K562 (cell line): ENCODE data around the gene HNRNPH3. TPM values are rescaled to one million over a fixed set of nuclear protein-coding genes. Genes with fewer than 3 reads are reported as not detected.

Experiments used
- CEBPG ChIP-seq, 3 experiments: fragments of 200-800 bp in 1 of 3; sonication (Bioruptor generic) in 1 of 3; sonication (generic) in 1 of 3; formaldehyde crosslinking in 1 of 3; IDR thresholded peaks in 2 of 3; conservative IDR thresholded peaks in 1 of 3; 2 replicates each; pipeline versions ENCODE4 v1.6.1 to v1.8.0; 2016 to 2022; ENCODE audit warnings: missing compliant biosample characterization in 2 of 3, missing genetic modification characterization in 2 of 3, mild to moderate bottlenecking in 1 of 3, missing genetic modification reagents in 1 of 3
- DPF2 ChIP-seq: fragments of 450-650 bp; IDR thresholded peaks from 2 replicates; pipeline ENCODE4 v1.6.1; 2016
- ETV5 ChIP-seq: sonication (generic); formaldehyde crosslinking; IDR thresholded peaks from 2 replicates; pipeline ENCODE4 v1.4.0; 2020; ENCODE audit warnings: low read depth, mild to moderate bottlenecking, missing genetic modification reagents
- FOXP1 ChIP-seq: sonication (generic); formaldehyde crosslinking; IDR thresholded peaks from 2 replicates; pipeline ENCODE4 v1.8.0; 2022; ENCODE audit warnings: mild to moderate bottlenecking, missing genetic modification reagents
- GATAD2B ChIP-seq: fragments of 450-650 bp; IDR thresholded peaks from 2 replicates; pipeline ENCODE4 v1.6.1; 2017; ENCODE audit warnings: mild to moderate bottlenecking, borderline replicate concordance
- MAFF ChIP-seq: IDR thresholded peaks from 2 replicates; pipeline ENCODE4 v1.6.1; 2012; ENCODE audit warnings: low read length, improper control_type of control experiment
- NKRF ChIP-seq: fragments of 450-650 bp; IDR thresholded peaks from 2 replicates; pipeline ENCODE4 v1.6.1; 2016; ENCODE audit warnings: borderline replicate concordance
- NR2C2 ChIP-seq, 2 experiments: fragments of 200-800 bp in 1 of 2; sonication (Bioruptor generic) in 1 of 2; sonication (generic) in 1 of 2; formaldehyde crosslinking in 1 of 2; IDR thresholded peaks; 2 replicates each; pipeline versions ENCODE4 v1.6.1 to v1.8.0; 2016 to 2022; ENCODE audit warnings: mild to moderate bottlenecking in 1 of 2, missing compliant biosample characterization in 1 of 2, missing genetic modification characterization in 1 of 2, missing genetic modification reagents in 1 of 2
- PTTG1 ChIP-seq: fragments of 450-650 bp; IDR thresholded peaks from 2 replicates; pipeline ENCODE4 v1.6.1; 2016; ENCODE audit warnings: low read depth, mild to moderate bottlenecking, missing genetic modification characterization, missing compliant biosample characterization
- TAF1 ChIP-seq: IDR thresholded peaks from 2 replicates; pipeline ENCODE4 v1.6.1; 2011; ENCODE audit warnings: mild to moderate bottlenecking, low read length, moderate library complexity; ENCODE audit not compliant: insufficient read depth, control insufficient read depth, severe bottlenecking; ENCODE audit errors: extremely low read depth
- ZBTB11 ChIP-seq, 3 experiments: fragments of 200-800 bp in 1 of 3; fragments of 250-450 bp in 1 of 3; fragments of 450-650 bp in 1 of 3; sonication (Bioruptor Pico) in 1 of 3; sonication (Bioruptor generic) in 1 of 3; formaldehyde crosslinking in 1 of 3; IDR thresholded peaks; 2 replicates each; pipeline versions ENCODE4 v1.6.1 to v1.8.0; 2016 to 2022; ENCODE audit warnings: mild to moderate bottlenecking in 2 of 3, missing genetic modification characterization in 2 of 3, missing compliant biosample characterization in 1 of 3, moderate library complexity in 1 of 3
- ZNF174 ChIP-seq: fragments of 250-450 bp; sonication (Bioruptor Pico); IDR thresholded peaks from 2 replicates; pipeline ENCODE4 v1.4.0; 2020; ENCODE audit warnings: mild to moderate bottlenecking
- ZNF212 ChIP-seq: fragments of 450-650 bp; formaldehyde crosslinking; IDR thresholded peaks from 2 replicates; pipeline ENCODE4 v1.4.0; 2020; ENCODE audit warnings: mild to moderate bottlenecking
- polyA plus RNA-seq, 8 experiments: library from polyadenylated mRNA; depleted of rRNA in 4 of 8; stranded (reverse) in 5 of 8; unstranded in 3 of 8; fragments of >200 nt; fragmentation: Nextera tagmentation in 2 of 8; fragmentation: Illumina TruSeq in 1 of 8; extraction: Ambion mirVana in 2 of 8; extraction: Trizol in 1 of 8; gene quantifications; 2 replicates each; pipeline versions ENCODE4 v1.2.1 to v1.2.3, GENCODE V29; 2011 to 2014; ENCODE audit warnings: inconsistent platforms in 1 of 8, missing spikeins in 1 of 8
- total RNA-seq, 7 experiments: library from RNA; depleted of rRNA in 6 of 7; stranded (reverse); fragments of >200 nt in 6 of 7; fragmentation: Illumina TruSeq in 2 of 7; extraction: Trizol in 2 of 7; gene quantifications; 2 replicates each; pipeline versions ENCODE4 v1.2.1 to v1.2.3, GENCODE V29; 2011 to 2021; ENCODE audit warnings: low replicate concordance in 1 of 7
- TF ChIP-seq, protein P1 (sequence below): fragments of 150-350 bp; IDR thresholded peaks from 2 replicates; pipeline ENCODE4 v1.6.1; 2014; ENCODE audit warnings: low read depth, mild to moderate bottlenecking, low read length, borderline replicate concordance

The HNRNPH3 gene
- total and polyA plus RNA-seq, 9 of the 15 experiments (the other 6 are each of a cell fraction or from before 2014, with no cell fraction given), result 52.8 to 562 (median 152) TPM

GRCh38 chr10:68333058-68333395, 1.2 kb downstream of the HNRNPH3 start (continued):
- TF ChIP-seq ZNF174 (CRISPR knock-in tag), result no peak
- TF ChIP-seq FOXP1 (CRISPR knock-in tag), result no peak
- no peak for TF ChIP-seq CEBPG (CRISPR knock-in tag; IDR thresholded peaks at IDR 0.05)
- TF ChIP-seq CEBPG (tag; conservative IDR thresholded peaks at IDR 0.05 in 1 of 2, IDR thresholded peaks at IDR 0.05 in 1 of 2), result 0 out of 4 replicates have a peak, but pooled peaks of 1 of the 2 experiments have one; percentile 32
- TF ChIP-seq ZNF212 (CRISPR knock-in tag), result no peak
- TF ChIP-seq DPF2, result peak; percentile 44; the same call in 1 of the 2 replicates
- 0 out of 2 replicates have a peak, but pooled peaks have one; percentile 1 for TF ChIP-seq NKRF
- TF ChIP-seq TAF1, result no peak
- no peak for TF ChIP-seq PTTG1 (tag)
- TF ChIP-seq, protein P1, sequence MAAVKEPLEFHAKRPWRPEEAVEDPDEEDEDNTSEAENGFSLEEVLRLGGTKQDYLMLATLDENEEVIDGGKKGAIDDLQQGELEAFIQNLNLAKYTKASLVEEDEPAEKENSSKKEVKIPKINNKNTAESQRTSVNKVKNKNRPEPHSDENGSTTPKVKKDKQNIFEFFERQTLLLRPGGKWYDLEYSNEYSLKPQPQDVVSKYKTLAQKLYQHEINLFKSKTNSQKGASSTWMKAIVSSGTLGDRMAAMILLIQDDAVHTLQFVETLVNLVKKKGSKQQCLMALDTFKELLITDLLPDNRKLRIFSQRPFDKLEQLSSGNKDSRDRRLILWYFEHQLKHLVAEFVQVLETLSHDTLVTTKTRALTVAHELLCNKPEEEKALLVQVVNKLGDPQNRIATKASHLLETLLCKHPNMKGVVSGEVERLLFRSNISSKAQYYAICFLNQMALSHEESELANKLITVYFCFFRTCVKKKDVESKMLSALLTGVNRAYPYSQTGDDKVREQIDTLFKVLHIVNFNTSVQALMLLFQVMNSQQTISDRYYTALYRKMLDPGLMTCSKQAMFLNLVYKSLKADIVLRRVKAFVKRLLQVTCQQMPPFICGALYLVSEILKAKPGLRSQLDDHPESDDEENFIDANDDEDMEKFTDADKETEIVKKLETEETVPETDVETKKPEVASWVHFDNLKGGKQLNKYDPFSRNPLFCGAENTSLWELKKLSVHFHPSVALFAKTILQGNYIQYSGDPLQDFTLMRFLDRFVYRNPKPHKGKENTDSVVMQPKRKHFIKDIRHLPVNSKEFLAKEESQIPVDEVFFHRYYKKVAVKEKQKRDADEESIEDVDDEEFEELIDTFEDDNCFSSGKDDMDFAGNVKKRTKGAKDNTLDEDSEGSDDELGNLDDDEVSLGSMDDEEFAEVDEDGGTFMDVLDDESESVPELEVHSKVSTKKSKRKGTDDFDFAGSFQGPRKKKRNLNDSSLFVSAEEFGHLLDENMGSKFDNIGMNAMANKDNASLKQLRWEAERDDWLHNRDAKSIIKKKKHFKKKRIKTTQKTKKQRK, result no peak
- TF ChIP-seq ETV5 (CRISPR knock-in tag), result no peak
- TF ChIP-seq MAFF, result no peak
- TF ChIP-seq ZBTB11 (CRISPR knock-in tag; IDR thresholded peaks at IDR 0.05), result 0 out of 6 replicates have a peak, but pooled peaks of 1 of the 3 experiments have one; percentile 10
- TF ChIP-seq GATAD2B, result no peak
- no peak for TF ChIP-seq NR2C2 (CRISPR knock-in tag; IDR thresholded peaks at IDR 0.05)
- peak; percentile 48; the same call in 1 of the 2 replicates for TF ChIP-seq NR2C2 (tag; IDR thresholded peaks at IDR 0.05)
